SU-DHL-6 (cell line): ENCODE results near the gene RALGAPA1.

Experiments used
- EZH2phosphoT487 ChIP-seq: fragments of 200-600 bp; sonication (generic), shearing (Covaris generic); conservative IDR thresholded peaks from 2 replicates; pipeline ENCODE4 v1.6.1; 2018; ENCODE audit warnings: mild to moderate bottlenecking, antibody characterized with exemption, low read length, moderate library complexity, mixed read lengths
- TF ChIP-seq, protein P1 (sequence below): fragments of 200-600 bp; sonication (generic); IDR thresholded peaks from one replicate; pipeline ENCODE4 v1.5.1; 2017; ENCODE audit warnings: antibody characterized with exemption, mild to moderate bottlenecking, low read length, moderate library complexity; ENCODE audit not compliant: insufficient read depth, poor library complexity, severe bottlenecking

DNA sequence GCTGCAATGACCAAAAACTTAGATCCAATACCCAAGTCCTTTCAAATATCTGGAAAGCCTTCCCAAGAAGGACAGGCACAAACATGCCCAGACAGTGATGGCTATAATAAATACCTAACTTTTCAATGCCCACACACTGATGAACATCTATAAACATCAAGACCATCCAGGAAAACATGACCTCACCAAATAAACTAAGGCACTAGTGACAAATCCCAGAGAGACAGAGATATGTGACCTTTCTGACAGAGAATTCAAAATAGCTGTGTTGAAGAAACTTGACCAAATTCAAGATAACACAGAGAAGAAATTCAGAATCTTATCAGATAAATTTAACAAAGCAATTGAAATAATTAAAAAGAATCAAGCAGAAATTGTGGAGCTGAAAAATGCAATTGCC, 313.8 kb downstream of the RALGAPA1 start:
- TF ChIP-seq, protein P1, sequence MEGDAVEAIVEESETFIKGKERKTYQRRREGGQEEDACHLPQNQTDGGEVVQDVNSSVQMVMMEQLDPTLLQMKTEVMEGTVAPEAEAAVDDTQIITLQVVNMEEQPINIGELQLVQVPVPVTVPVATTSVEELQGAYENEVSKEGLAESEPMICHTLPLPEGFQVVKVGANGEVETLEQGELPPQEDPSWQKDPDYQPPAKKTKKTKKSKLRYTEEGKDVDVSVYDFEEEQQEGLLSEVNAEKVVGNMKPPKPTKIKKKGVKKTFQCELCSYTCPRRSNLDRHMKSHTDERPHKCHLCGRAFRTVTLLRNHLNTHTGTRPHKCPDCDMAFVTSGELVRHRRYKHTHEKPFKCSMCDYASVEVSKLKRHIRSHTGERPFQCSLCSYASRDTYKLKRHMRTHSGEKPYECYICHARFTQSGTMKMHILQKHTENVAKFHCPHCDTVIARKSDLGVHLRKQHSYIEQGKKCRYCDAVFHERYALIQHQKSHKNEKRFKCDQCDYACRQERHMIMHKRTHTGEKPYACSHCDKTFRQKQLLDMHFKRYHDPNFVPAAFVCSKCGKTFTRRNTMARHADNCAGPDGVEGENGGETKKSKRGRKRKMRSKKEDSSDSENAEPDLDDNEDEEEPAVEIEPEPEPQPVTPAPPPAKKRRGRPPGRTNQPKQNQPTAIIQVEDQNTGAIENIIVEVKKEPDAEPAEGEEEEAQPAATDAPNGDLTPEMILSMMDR, result no peak
- TF ChIP-seq EZH2phosphoT487, result no peak
